ENCODE measurements around the gene INHBA. TPM values are rescaled to one million over a fixed set of nuclear protein-coding genes. Genes with fewer than 3 reads are reported as not detected.

Gene INHBA
- polyA plus RNA-seq, 1 donor = 2.4 TPM

GRCh38 chr7:41710838-41711237 lies 7.9 kb upstream of the INHBA start:
- no peak for DNase-seq

GRCh38 chr7:41709621-41710020 lies 6.7 kb upstream of the INHBA start:
- DNase-seq = no peak

DNA sequence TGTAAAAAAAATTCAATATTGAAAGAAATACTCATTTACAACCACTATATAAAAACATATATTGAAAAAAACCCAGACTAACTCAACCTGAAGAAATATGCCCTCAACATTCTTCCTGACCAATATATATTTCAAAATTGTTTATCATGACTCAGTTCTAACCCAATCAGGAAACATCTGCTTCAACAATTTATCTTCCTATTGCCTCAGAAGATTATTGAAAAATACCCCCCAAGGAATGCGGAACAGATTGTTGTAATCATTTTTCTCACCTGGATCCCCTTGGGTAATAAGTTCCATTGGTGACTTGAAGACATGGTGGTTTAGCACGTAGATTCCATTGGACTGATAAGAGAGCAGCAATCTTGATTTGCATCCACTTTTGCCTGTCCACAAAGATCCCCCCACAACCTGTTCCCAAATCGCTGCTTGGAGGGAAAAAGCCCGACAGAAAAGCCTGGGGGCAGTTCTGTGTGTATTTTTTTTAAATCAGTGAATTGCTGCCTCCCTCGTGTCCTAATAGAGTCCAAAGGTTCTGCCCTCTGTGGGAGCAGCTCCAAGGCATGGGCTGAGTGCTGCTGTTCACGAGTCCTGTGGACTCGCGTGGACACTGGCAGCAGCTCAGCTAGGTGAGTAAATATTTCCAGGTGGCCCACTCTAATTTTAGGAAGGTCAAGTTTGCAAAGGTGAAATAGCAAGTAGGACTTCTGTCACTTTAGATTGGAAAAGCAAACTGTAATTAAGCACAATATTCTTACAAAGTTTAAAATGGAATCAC lies 5.9 kb upstream of the INHBA start:
- DNase-seq = no peak

GRCh38 chr7:41706228-41706930 lies 3.5 kb upstream of the INHBA start:
- no peak for DNase-seq

DNA sequence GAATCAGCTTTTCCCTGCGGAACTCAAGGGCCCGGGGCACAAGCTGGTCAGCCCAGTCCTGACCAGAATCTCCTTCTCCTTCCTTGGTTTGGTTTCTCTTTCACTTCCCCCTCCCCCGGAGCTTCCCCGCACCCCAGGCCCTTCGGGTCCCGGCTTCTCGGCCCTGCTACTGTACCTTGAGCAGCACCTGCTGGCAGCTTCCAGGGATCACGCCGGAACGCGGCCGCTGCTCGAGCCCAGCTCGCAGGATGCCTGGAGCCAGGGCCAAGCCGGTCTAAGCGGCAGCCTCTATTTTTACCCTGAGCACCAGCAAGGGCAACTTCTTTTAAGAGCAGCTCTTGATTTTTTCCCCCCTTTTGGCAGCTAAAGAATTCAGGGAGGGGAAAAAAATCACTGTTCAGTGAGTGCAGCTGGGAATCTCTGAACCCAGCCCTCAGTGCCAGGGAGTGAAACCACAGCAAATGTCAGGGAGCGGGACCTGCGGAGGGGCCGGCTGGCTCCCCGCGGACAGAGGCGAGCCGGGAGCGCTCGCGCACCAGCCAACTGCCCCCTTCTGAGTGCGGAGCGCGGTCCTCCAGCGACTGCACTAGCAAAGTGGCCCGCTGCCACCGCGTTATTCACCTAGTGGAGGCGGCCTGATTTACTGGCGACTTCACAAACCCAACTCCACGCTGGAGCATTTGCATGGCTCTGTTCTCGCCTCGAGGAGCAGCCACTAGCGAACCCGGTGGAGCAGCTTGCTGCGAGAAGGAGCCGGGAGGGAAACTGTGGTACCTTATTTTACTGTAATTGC lies 2.4 kb upstream of the INHBA start:
- DNase-seq = peak; percentile 86

GRCh38 chr7:41701068-41701941 lies 1.6 kb downstream of the INHBA start:
- no peak for DNase-seq

DNA sequence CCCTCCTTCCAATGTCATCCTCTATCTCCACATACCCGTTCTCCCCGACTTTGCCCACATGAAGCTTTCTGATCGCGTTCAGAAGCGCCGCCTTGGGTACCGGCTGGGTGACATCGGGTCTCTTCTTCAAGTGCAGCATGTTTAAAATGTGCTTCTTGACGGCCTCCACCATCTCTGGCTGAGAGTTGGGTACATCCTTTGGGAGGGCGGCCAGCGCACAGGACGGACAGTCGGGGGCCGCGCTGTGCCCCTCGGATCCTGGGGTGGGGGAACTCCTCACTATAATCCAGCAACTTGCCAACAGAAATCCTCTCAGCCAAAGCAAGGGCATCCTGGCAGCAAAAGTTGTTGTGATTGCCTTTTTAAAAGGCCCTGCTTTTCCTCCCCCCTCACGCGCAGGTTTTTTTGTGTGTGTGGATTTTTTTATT lies 2.8 kb downstream of the INHBA start:
- no peak for DNase-seq

DNA sequence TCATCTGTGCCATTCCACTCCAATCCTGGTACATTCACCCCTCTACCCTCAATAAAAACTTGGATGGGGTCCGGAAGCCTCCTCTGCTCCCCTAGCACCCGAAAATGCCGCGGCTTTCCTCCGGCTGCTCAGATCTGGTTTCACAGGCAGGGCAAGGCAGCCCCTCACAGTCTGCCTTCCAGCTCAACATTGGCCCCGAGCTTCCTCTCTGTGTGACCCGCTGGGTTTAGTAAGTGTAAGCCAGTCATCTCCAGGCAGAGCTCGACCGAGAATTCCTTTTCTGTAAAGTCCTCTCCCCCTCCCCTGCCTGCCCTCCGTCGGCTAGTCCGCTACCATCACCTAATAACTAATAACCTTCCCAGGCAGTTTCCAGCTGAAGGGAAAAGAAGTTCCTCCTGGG lies 3.4 kb downstream of the INHBA start:
- DNase-seq = no peak

- no peak for DNase-seq
These were observed 4.2 kb downstream of the INHBA start for GRCh38 chr7:41698726-41699125.

GRCh38 chr7:41698114-41698513 lies 4.8 kb downstream of the INHBA start:
- DNase-seq = no peak

GRCh38 chr7:41696323-41696916 lies 6.5 kb downstream of the INHBA start:
- peak; percentile 89 for DNase-seq

- DNase-seq = no peak
These were observed 7.1 kb downstream of the INHBA start for GRCh38 chr7:41695661-41696322.

GRCh38 chr7:41694495-41694894 lies 8.4 kb downstream of the INHBA start:
- no peak for DNase-seq

DNA sequence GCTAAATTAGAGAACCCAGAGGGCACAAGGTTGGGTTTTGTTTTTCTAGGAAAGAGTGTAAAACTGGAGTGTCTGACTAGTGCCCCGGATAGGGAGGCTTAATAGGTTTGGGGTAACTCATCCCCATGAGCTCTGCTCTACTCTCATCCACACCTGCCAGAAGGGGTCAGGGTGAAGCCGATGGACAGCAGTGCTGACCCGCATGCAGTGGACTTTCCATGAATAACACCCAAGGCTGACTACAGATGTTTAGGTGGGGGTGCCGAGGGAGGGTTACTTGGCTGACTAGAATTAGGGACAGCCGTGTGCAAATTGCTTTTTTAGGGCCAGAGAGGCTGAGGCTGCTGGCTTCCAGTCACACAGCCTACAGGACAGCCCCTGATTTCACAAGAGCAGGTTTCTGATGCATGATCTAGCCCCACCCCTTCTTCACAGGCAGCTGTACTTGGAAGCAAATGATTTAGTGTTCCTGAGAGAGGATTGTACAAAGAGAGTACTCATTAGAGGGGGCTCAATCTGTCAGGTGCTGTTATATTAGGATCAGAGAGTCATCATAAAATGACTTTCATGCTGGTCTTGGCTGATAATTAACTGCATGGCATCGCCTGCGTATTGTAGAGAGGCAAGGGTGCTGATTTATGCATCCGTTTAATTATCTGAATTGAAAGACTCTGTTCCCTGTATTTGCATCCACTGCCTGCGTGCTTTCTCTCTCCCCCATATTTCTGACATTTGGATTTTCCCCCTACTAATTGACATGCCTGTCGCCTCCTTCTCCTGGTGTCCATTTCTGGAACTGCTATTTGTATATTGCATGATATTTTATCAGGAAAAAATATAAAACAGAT lies 9.5 kb downstream of the INHBA start:
- DNase-seq = no peak

GRCh38 chr7:41692251-41692650 lies 10.6 kb downstream of the INHBA start:
- no peak for DNase-seq

DNA sequence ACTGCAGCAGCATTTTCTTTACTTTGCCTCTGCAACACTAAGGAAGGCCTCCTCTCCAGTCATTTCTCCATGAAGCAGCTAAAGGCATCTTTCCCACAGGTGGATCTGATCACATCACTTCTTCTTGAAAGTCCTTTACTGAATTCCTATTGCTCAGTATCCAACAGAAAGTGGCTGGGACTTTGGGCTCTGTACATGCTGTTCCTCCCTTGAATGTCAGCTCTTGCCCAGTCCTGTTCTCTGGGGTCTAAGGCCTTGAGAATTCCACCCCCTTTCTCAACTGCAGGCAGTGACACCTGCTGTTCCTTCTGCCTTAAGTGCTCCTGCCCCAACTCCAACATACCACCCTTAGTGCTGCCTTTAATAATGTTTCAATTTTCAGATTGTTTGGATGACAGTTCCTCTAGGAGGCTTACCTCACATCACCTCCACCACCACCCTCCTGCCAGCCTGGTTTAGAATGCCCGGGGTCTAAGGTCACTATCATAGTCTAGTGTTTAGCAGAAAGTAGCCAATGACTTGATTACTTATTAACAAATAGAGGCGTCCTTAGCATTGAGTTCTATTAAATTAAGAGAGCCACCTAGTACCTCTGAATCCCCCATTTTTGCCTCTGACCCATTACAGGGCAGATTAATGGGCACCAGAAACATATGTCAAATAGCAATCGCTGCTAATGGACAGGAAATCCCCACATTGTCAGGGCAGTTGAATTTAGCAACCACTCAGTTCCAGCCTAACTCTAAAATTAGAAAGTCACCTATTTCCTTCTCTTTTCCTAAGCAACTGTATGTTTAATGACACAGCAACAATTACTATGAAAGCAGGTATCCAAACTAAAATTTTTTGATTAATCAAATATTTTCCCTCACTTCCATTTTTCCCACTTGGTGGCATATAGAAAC lies 11.4 kb downstream of the INHBA start:
- DNase-seq = no peak

GRCh38 chr7:41689815-41690214 lies 13.1 kb downstream of the INHBA start:
- no peak for DNase-seq

- no peak for DNase-seq
These were observed 14.0 kb downstream of the INHBA start for GRCh38 chr7:41688906-41689305.

DNA sequence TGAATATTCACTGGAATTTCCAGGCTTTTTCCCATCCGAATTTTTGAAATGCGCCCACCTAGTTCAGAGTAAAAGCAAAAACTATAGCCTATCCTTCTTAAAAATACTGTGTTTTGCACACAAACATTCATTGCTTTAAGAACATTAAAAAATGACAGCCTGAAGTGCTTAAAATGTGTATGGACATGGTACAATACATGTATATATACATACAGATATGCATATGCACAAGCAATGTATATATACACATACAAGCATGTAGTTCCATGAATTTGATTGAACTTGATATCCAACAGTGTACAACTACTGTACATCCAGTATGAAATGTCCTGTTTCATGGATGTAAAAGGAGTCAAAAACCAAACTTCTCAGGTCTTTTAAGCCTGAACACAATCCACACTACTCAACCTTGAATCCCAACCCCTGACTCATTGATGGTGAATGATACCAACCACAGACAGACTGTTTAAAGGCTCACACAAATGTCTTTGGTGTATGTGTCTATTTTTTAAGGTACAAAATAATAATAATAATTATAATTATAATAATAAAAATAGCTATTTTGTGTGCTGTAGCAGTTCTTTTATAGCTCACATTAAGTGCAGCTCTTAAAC lies 14.8 kb downstream of the INHBA start:
- no peak for DNase-seq

Measured in hindlimb muscle (tissue), 1 donor.